ENCODE measurements around the gene KERA. TPM values are rescaled to one million over a fixed set of nuclear protein-coding genes. Genes with fewer than 3 reads are reported as not detected.
"Not testable (repeated sequence)": the region's sequence is repeated elsewhere in the genome, so short reads cannot be mapped to it uniquely, and the experiment has no call there.

KERA gene
- total RNA-seq, 6 experiments from 2014 or later = not detected

- Mint-ChIP-seq H3K36me3 (ENCODE audit: low read depth) (peaks cover 13% of the 10 kb centered on the region), H3K4me1 (ENCODE audit: low read depth) (peaks cover 45% of the 10 kb centered on the region), H3K27ac (no peak overlapping the region), H3K9me3 (peaks cover 15% of the 10 kb centered on the region), H3K27me3 (ENCODE audit: insufficient read depth) (no peaks in the 10 kb centered on the region), H3K4me3 (no peak overlapping the region)
- DNase-seq = no peak
- TF ChIP-seq CTCF (IDR thresholded peaks at IDR 0.05) = no peak
These were observed 37.1 kb upstream of the KERA start for GRCh38 chr12:91094957-91095356.

GRCh38 chr12:91094032-91094662 lies 36.3 kb upstream of the KERA start:
- DNase-seq = no peak
- peak overlapping the region; percentile 75 for H3K4me3 Mint-ChIP-seq
- H3K36me3 Mint-ChIP-seq (ENCODE audit: low read depth) = peaks cover 21% of the 10 kb centered on the region
- H3K4me1 Mint-ChIP-seq (ENCODE audit: low read depth) = peaks cover 37% of the 10 kb centered on the region
- no peak for TF ChIP-seq CTCF (IDR thresholded peaks at IDR 0.05)
- H3K27me3 Mint-ChIP-seq (ENCODE audit: insufficient read depth) = no peaks in the 10 kb centered on the region
- peak overlapping the region; percentile 35 for H3K27ac Mint-ChIP-seq
- H3K9me3 Mint-ChIP-seq = peaks cover 23% of the 10 kb centered on the region

GRCh38 chr12:91093341-91093740 lies 35.5 kb upstream of the KERA start:
- TF ChIP-seq CTCF (IDR thresholded peaks at IDR 0.05) = no peak
- DNase-seq = no peak
- H3K9me3 Mint-ChIP-seq = peaks cover 31% of the 10 kb centered on the region
- H3K4me3 Mint-ChIP-seq = peak overlapping the region; percentile 75; the same call in 1 of the 2 replicates
- no peaks in the 10 kb centered on the region for H3K27me3 Mint-ChIP-seq (ENCODE audit: insufficient read depth)
- H3K4me1 Mint-ChIP-seq (ENCODE audit: low read depth) = peaks cover 29% of the 10 kb centered on the region
- peaks cover 29% of the 10 kb centered on the region for H3K36me3 Mint-ChIP-seq (ENCODE audit: low read depth)
- H3K27ac Mint-ChIP-seq = no peak overlapping the region

GRCh38 chr12:91091916-91092715 lies 34.3 kb upstream of the KERA start:
- peaks cover 32% of the 10 kb centered on the region for H3K36me3 Mint-ChIP-seq (ENCODE audit: low read depth)
- no peak for DNase-seq
- H3K4me3 Mint-ChIP-seq = no peak overlapping the region
- peaks cover 35% of the 10 kb centered on the region for H3K9me3 Mint-ChIP-seq
- H3K27me3 Mint-ChIP-seq (ENCODE audit: insufficient read depth) = no peaks in the 10 kb centered on the region; the same call in 1 of the 2 replicates
- H3K4me1 Mint-ChIP-seq (ENCODE audit: low read depth) = peaks cover 23% of the 10 kb centered on the region
- TF ChIP-seq CTCF (IDR thresholded peaks at IDR 0.05) = no peak
- H3K27ac Mint-ChIP-seq = no peak overlapping the region

- H3K4me1 Mint-ChIP-seq (ENCODE audit: low read depth) = peaks cover 18% of the 10 kb centered on the region
- not testable (repeated sequence) for H3K4me3 Mint-ChIP-seq; H3K27ac Mint-ChIP-seq; DNase-seq; H3K27me3 Mint-ChIP-seq (ENCODE audit: insufficient read depth)
- peaks cover 35% of the 10 kb centered on the region for H3K9me3 Mint-ChIP-seq
- H3K36me3 Mint-ChIP-seq (ENCODE audit: low read depth) = peaks cover 32% of the 10 kb centered on the region
These were observed 32.1 kb upstream of the KERA start for GRCh38 chr12:91089953-91090352.

GRCh38 chr12:91080041-91080440 lies 22.2 kb upstream of the KERA start:
- peaks cover 1% of the 10 kb centered on the region; the same call in 1 of the 2 replicates for H3K27me3 Mint-ChIP-seq (ENCODE audit: insufficient read depth)
- no peaks in the 10 kb centered on the region for H3K4me1 Mint-ChIP-seq (ENCODE audit: low read depth)
- no peaks in the 10 kb centered on the region for H3K36me3 Mint-ChIP-seq (ENCODE audit: low read depth)
- DNase-seq = no peak
- no peaks in the 10 kb centered on the region for H3K9me3 Mint-ChIP-seq
- H3K27ac Mint-ChIP-seq = no peak overlapping the region
- TF ChIP-seq CTCF (IDR thresholded peaks at IDR 0.05) = no peak
- H3K4me3 Mint-ChIP-seq = no peak overlapping the region
